Endothelial cell of umbilical vein (primary cell): ENCODE data around the gene C1orf167. TPM values are rescaled to one million over a fixed set of nuclear protein-coding genes. Genes with fewer than 3 reads are reported as not detected.

ENCODE experiments used
- BruUV-seq: library from RNA; stranded (reverse); fragments of 400-500 nt; replicated peaks from 2 replicates; lab custom pipeline; 2021; lab: Mats Ljungman, UMichigan
- CTCF ChIA-PET: fragments of 300-600, 350-600 bp; sonication (Branson Sonifier 250); formaldehyde crosslinking; loops from one replicate; lab custom pipeline; 2021; ENCODE audit warnings: antibody characterized with exemption, inconsistent platforms; lab: Charles Lee
- POLR2A ChIA-PET: fragments of 300-600, 350-600 bp; sonication (Branson Sonifier 250); formaldehyde crosslinking; loops from one replicate; lab custom pipeline; 2021; ENCODE audit warnings: antibody characterized with exemption, inconsistent platforms; lab: Charles Lee
- DNase-seq: peaks from one replicate; pipeline ENCODE4 v3.0.0-alpha.2; 2011; ENCODE audit warnings: low read depth, low spot score
- FAIRE-seq: peaks from 2 replicates; lab custom pipeline; 2011; peaks lifted over from hg19 to GRCh38; lab: Jason Lieb, UNC
- H2AFZ ChIP-seq: 2 replicates; pipeline ENCODE4 v1.6.0; 2012; ENCODE audit warnings: low read depth, low read length, control low read depth, inconsistent platforms
- H3K27ac ChIP-seq: 2 replicates; pipeline ENCODE4 v1.5.1; 2011; ENCODE audit warnings: low read depth, mild to moderate bottlenecking, control low read depth, low read length, moderate library complexity; ENCODE audit not compliant: insufficient read depth
- H3K27me3 ChIP-seq, 2 experiments: 2 replicates each; pipeline versions ENCODE4 v1.6.0 to v1.6.1; 2011; ENCODE audit warnings: low read length in 2 of 2, mixed read lengths in 1 of 2; ENCODE audit not compliant: control insufficient read depth in 2 of 2, insufficient read depth in 2 of 2
- H3K36me3 ChIP-seq, 2 experiments: 2 replicates in 1 of 2; 3 replicates in 1 of 2; pipeline ENCODE4 v1.5.1; 2011; ENCODE audit warnings: low read length in 2 of 2, mild to moderate bottlenecking in 1 of 2, moderate library complexity in 1 of 2; ENCODE audit not compliant: control insufficient read depth in 2 of 2, insufficient read depth in 2 of 2; ENCODE audit errors: extremely low read depth in 1 of 2
- H3K4me1 ChIP-seq: 3 replicates; pipeline ENCODE4 v1.5.1; 2011; ENCODE audit warnings: mild to moderate bottlenecking, low read length; ENCODE audit not compliant: control insufficient read depth, insufficient read depth; ENCODE audit errors: extremely low read depth
- H3K4me2 ChIP-seq: 2 replicates; pipeline ENCODE4 v1.6.1; 2011; ENCODE audit warnings: low read length, control low read depth, mixed read lengths; ENCODE audit not compliant: insufficient read depth
- H3K4me3 ChIP-seq, 3 experiments: fragments of 200-600 bp in 1 of 3; sonication (generic), shearing (Covaris generic) in 1 of 3; replicated peaks in 1 of 3; 2 replicates each; pipeline ENCODE4 v1.5.1; 2011 to 2016; ENCODE audit warnings: control low read depth in 3 of 3, low read length in 3 of 3, mild to moderate bottlenecking in 2 of 3, inconsistent platforms in 1 of 3, low read depth in 1 of 3, moderate library complexity in 1 of 3; ENCODE audit not compliant: insufficient read depth in 1 of 3
- H3K79me2 ChIP-seq: 2 replicates; pipeline ENCODE4 v1.6.0; 2012; ENCODE audit warnings: low read length, inconsistent platforms; ENCODE audit not compliant: control insufficient read depth, insufficient read depth
- H3K9ac ChIP-seq: replicated peaks from 2 replicates; pipeline ENCODE3; 2011; ENCODE audit warnings: low read length, control low read depth; ENCODE audit not compliant: insufficient read depth; ENCODE audit errors: extremely low read depth
- H3K9me1 ChIP-seq: replicated peaks from 3 replicates; pipeline ENCODE4 v1.6.0; 2011; ENCODE audit warnings: mild to moderate bottlenecking, low read length; ENCODE audit not compliant: control insufficient read depth, insufficient read depth; ENCODE audit errors: extremely low read depth
- H3K9me3 ChIP-seq: replicated peaks from 2 replicates; pipeline ENCODE4 v1.5.1; 2012; ENCODE audit warnings: low read length, inconsistent platforms; ENCODE audit not compliant: control insufficient read depth, insufficient read depth
- H4K20me1 ChIP-seq: replicated peaks from 2 replicates; pipeline ENCODE3; 2011; ENCODE audit warnings: mild to moderate bottlenecking, low read length; ENCODE audit not compliant: control insufficient read depth, insufficient read depth; ENCODE audit errors: extremely low read depth
- EZH2 ChIP-seq: IDR thresholded peaks from 2 replicates; pipeline ENCODE4 v1.6.1; 2012; ENCODE audit warnings: borderline replicate concordance, low read depth, mild to moderate bottlenecking, moderate library complexity, low read length, inconsistent platforms; ENCODE audit not compliant: severe bottlenecking
- FOS ChIP-seq: IDR thresholded peaks from 2 replicates; pipeline ENCODE4 v1.6.1; 2011; ENCODE audit warnings: mild to moderate bottlenecking, low read length, moderate library complexity, borderline replicate concordance; ENCODE audit not compliant: insufficient read depth
- GATA2 ChIP-seq: IDR thresholded peaks from 2 replicates; pipeline ENCODE4 v1.7.0; 2011; ENCODE audit warnings: low read depth, mild to moderate bottlenecking, moderate library complexity, mixed read lengths, low read length; ENCODE audit not compliant: insufficient read length, insufficient read depth
- JUN ChIP-seq: IDR thresholded peaks from 2 replicates; pipeline ENCODE4 v1.6.1; 2011; ENCODE audit warnings: borderline replicate concordance, low read depth; ENCODE audit not compliant: insufficient read length, insufficient read depth
- MAX ChIP-seq: IDR thresholded peaks from 2 replicates; pipeline ENCODE4 v1.6.1; 2011; ENCODE audit not compliant: insufficient read depth, insufficient read length
- MYC ChIP-seq: IDR thresholded peaks from one replicate; pipeline ENCODE4 v1.6.1; 2011; ENCODE audit warnings: mild to moderate bottlenecking, low read depth, low read length
- POLR2A ChIP-seq: IDR thresholded peaks from 2 replicates; pipeline ENCODE4 v1.6.1; 2012; ENCODE audit warnings: low read depth, mild to moderate bottlenecking, control low read depth, low read length
- POLR2AphosphoS5 ChIP-seq: IDR thresholded peaks from 2 replicates; pipeline ENCODE4 v1.6.1; 2012; ENCODE audit warnings: low read depth, mild to moderate bottlenecking, control low read depth, low read length, moderate library complexity; ENCODE audit not compliant: insufficient read depth
- dilution Hi-C: fragments of 300-500 bp; cut with MboI; formaldehyde crosslinking; loops from one replicate; pipeline ENCODE4 v1.15.0; 2019; ENCODE audit warnings: low sequenced_read_pairs; ENCODE audit not compliant: extremely low pct_ligation_motif_present
- intact Hi-C: fragments of 100-400 bp; cut with micrococcal nuclease; formaldehyde crosslinking; loops from one replicate; pipeline ENCODE4 v1.10.0; 2022
- polyA plus RNA-seq, 4 experiments: library from polyadenylated mRNA; depleted of rRNA in 3 of 4; stranded (reverse) in 3 of 4; unstranded in 1 of 4; fragments of >200 nt; gene quantifications; 2 replicates each; pipeline versions ENCODE4 v1.2.1 to v1.2.3, GENCODE V29; 2011 to 2012; ENCODE audit warnings: missing spikeins in 1 of 4
- total RNA-seq: library from RNA; stranded (reverse); gene quantifications from 2 replicates; pipeline ENCODE4 v1.2.3, GENCODE V29; 2021
- TF ChIP-seq, protein P1 (sequence below), 2 donors: IDR thresholded peaks; 1 replicate in 1 of 2; 2 replicates in 1 of 2; pipeline ENCODE4 v1.5.1; 2011; ENCODE audit warnings: low read length in 2 of 2, mild to moderate bottlenecking in 2 of 2, moderate library complexity in 2 of 2, control low read depth in 1 of 2, inconsistent platforms in 1 of 2, low read depth in 1 of 2; ENCODE audit not compliant: insufficient read depth in 1 of 2; ENCODE audit errors: extremely low read depth in 1 of 2

C1orf167 gene
- total and polyA plus RNA-seq, 2 donors (not counting 3 experiments of a cell fraction or from before 2014, with no cell fraction given), result not detected

- Histone ChIP-seq H4K20me1 (no peaks in the 10 kb centered on the region), H3K27me3 (no peaks in the 10 kb centered on the region), H3K4me3 (no peak overlapping the region), H3K79me2 (no peaks in the 10 kb centered on the region), H3K4me2 (no peak overlapping the region), H3K27ac (no peak overlapping the region), H3K9ac (no peak overlapping the region), H3K4me1 (no peaks in the 10 kb centered on the region), H3K9me1 (no peaks in the 10 kb centered on the region), H3K36me3 (peaks cover 0 to 7% of the 10 kb centered on the region in 2 experiments), H2AFZ (no peak overlapping the region), H3K9me3 (no peaks in the 10 kb centered on the region)
- intact Hi-C loops (no loop called here), dilution Hi-C loops (no loop called here)
- ChIA-PET POLR2A (interaction anchor here (0.7 kb wide), 1 partner anchor 24 kb away, joined by 3 read pairs; no protein-coding TSS in a partner anchor), CTCF (no interaction called here)
- FAIRE-seq (no peak), DNase-seq (no peak)
- no peak for TF ChIP-seq POLR2AphosphoS5
- TF ChIP-seq JUN, result no peak
- no peak for TF ChIP-seq MAX
- TF ChIP-seq MYC, result no peak
- TF ChIP-seq, protein P1, sequence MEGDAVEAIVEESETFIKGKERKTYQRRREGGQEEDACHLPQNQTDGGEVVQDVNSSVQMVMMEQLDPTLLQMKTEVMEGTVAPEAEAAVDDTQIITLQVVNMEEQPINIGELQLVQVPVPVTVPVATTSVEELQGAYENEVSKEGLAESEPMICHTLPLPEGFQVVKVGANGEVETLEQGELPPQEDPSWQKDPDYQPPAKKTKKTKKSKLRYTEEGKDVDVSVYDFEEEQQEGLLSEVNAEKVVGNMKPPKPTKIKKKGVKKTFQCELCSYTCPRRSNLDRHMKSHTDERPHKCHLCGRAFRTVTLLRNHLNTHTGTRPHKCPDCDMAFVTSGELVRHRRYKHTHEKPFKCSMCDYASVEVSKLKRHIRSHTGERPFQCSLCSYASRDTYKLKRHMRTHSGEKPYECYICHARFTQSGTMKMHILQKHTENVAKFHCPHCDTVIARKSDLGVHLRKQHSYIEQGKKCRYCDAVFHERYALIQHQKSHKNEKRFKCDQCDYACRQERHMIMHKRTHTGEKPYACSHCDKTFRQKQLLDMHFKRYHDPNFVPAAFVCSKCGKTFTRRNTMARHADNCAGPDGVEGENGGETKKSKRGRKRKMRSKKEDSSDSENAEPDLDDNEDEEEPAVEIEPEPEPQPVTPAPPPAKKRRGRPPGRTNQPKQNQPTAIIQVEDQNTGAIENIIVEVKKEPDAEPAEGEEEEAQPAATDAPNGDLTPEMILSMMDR (IDR thresholded peaks at IDR 0.05; ENCODE audit: extremely low read depth in 1 of 2, insufficient read depth in 1 of 2, low read depth in 1 of 2, low read length in 2 of 2), result no peak
- no peak for TF ChIP-seq FOS
- no peak for TF ChIP-seq GATA2
- no peak for TF ChIP-seq EZH2
- TF ChIP-seq POLR2A, result no peak
- no TSS peak for BruUV-seq
Observed at GRCh38 chr1:11744287-11744686, 17.7 kb upstream of the C1orf167 start.
